SK-N-SH (cell line): ENCODE data around the gene OR5H2. TPM values are rescaled to one million over a fixed set of nuclear protein-coding genes. Genes with fewer than 3 reads are reported as not detected.

Source experiments
- CTCF ChIA-PET: fragments of 300-600, 350-600 bp; formaldehyde crosslinking; extraction: SDS; loops from one replicate; lab custom pipeline; 2021; lab: Yijun Ruan, JAX
- POLR2A ChIA-PET: fragments of 350-600 bp; sonication (Branson Sonifier 250); formaldehyde crosslinking; extraction: SDS; loops from one replicate; lab custom pipeline; 2020; ENCODE audit warnings: antibody characterized with exemption, inconsistent platforms; lab: Yijun Ruan, JAX
- DNase-seq: peaks from one replicate; pipeline ENCODE4 v3.0.0; 2012
- H2AFZ ChIP-seq: fragments of 200-600 bp; sonication (generic); 2 replicates; pipeline ENCODE4 v1.8.1; 2016; ENCODE audit warnings: antibody characterized with exemption, mild to moderate bottlenecking, low read depth
- H3F3A ChIP-seq: fragments of 200-600 bp; sonication (generic); replicated peaks from 2 replicates; pipeline ENCODE3; 2016; ENCODE audit warnings: antibody characterized with exemption, mild to moderate bottlenecking; ENCODE audit not compliant: insufficient read depth
- H3K27ac ChIP-seq, 2 experiments: fragments of 200-500 bp in 1 of 2; fragments of 200-600 bp in 1 of 2; sonication (Bioruptor generic) in 1 of 2; sonication (generic), shearing (Covaris generic) in 1 of 2; 2 replicates each; pipeline versions ENCODE4 v1.5.1 to v1.6.1; 2014 to 2016; ENCODE audit warnings: low read depth in 2 of 2, inconsistent platforms in 1 of 2, low read length in 1 of 2, mild to moderate bottlenecking in 1 of 2, mixed read lengths in 1 of 2
- H3K27me3 ChIP-seq: fragments of 200-600 bp; sonication (generic), shearing (Covaris generic); 2 replicates; pipeline ENCODE4 v1.6.1; 2016; ENCODE audit warnings: mixed run types; ENCODE audit not compliant: insufficient read depth
- H3K36me3 ChIP-seq, 2 experiments: fragments of 200-500 bp in 1 of 2; fragments of 200-600 bp in 1 of 2; sonication (Bioruptor generic) in 1 of 2; sonication (generic) in 1 of 2; replicated peaks in 1 of 2; 2 replicates each; pipeline versions ENCODE3 to v1.5.1; 2014 to 2016; ENCODE audit warnings: low read length in 1 of 2, mild to moderate bottlenecking in 1 of 2; ENCODE audit not compliant: insufficient read depth in 2 of 2, control insufficient read depth in 1 of 2
- H3K4me1 ChIP-seq, 2 experiments: fragments of 200-500 bp in 1 of 2; fragments of 200-600 bp in 1 of 2; sonication (Bioruptor generic) in 1 of 2; sonication (generic), shearing (Covaris generic) in 1 of 2; 2 replicates each; pipeline versions ENCODE4 v1.5.1 to v1.6.1; 2014 to 2016; ENCODE audit warnings: low read depth in 1 of 2, low read length in 1 of 2, mixed run types in 1 of 2; ENCODE audit not compliant: insufficient read depth in 2 of 2, control insufficient read depth in 1 of 2
- H3K4me2 ChIP-seq: fragments of 200-600 bp; sonication (generic), shearing (Covaris generic); 2 replicates; pipeline ENCODE4 v1.6.1; 2017; ENCODE audit warnings: mixed run types
- H3K4me3 ChIP-seq, 2 experiments: fragments of 200-500 bp in 1 of 2; fragments of 200-600 bp in 1 of 2; sonication (Bioruptor generic) in 1 of 2; sonication (generic), shearing (Covaris generic) in 1 of 2; 2 replicates each; pipeline versions ENCODE4 v1.5.1 to v1.8.1; 2014 to 2016; ENCODE audit warnings: low read depth in 2 of 2, inconsistent platforms in 1 of 2, low read length in 1 of 2, mild to moderate bottlenecking in 1 of 2, mixed read lengths in 1 of 2, moderate library complexity in 1 of 2
- H3K79me2 ChIP-seq: fragments of 200-600 bp; sonication (generic); 2 replicates; pipeline ENCODE4 v1.8.1; 2017; ENCODE audit warnings: mild to moderate bottlenecking; ENCODE audit not compliant: insufficient read depth
- H3K9ac ChIP-seq: fragments of 200-600 bp; sonication (generic); 2 replicates; pipeline ENCODE4 v1.6.1; 2017; ENCODE audit warnings: mixed run types
- H3K9me2 ChIP-seq: fragments of 200-600 bp; sonication (generic); 2 replicates; pipeline ENCODE4 v1.6.1; 2017; ENCODE audit warnings: mixed run types
- H3K9me3 ChIP-seq: fragments of 200-600 bp; sonication (generic); 2 replicates; pipeline ENCODE4 v1.6.1; 2017; ENCODE audit warnings: mixed run types, mild to moderate bottlenecking, moderate library complexity
- H4K20me1 ChIP-seq: fragments of 200-600 bp; sonication (generic); 2 replicates; pipeline ENCODE4 v1.6.1; 2017; ENCODE audit warnings: mild to moderate bottlenecking, mixed run types; ENCODE audit not compliant: insufficient read depth
- CHD2 ChIP-seq: fragments of 150-350 bp; IDR thresholded peaks from 2 replicates; pipeline ENCODE4 v1.6.1; 2018; ENCODE audit warnings: low read length; ENCODE audit not compliant: partially characterized antibody
- ELF1 ChIP-seq: IDR thresholded peaks from 2 replicates; pipeline ENCODE4 v1.4.0; 2012
- GABPA ChIP-seq: IDR thresholded peaks from 2 replicates; pipeline ENCODE4 v1.4.0; 2012; ENCODE audit warnings: low read depth, mild to moderate bottlenecking
- IRF3 ChIP-seq: fragments of 150-350 bp; IDR thresholded peaks from 2 replicates; pipeline ENCODE4 v1.6.1; 2016; ENCODE audit warnings: mild to moderate bottlenecking, low read depth, low read length
- MXI1 ChIP-seq: IDR thresholded peaks from 2 replicates; pipeline ENCODE4 v1.6.1; 2012; ENCODE audit warnings: mild to moderate bottlenecking, low read depth, low read length, improper control_type of control experiment
- NFIC ChIP-seq: IDR thresholded peaks from 2 replicates; pipeline ENCODE4 v1.4.0; 2012; ENCODE audit warnings: borderline replicate concordance
- NRF1 ChIP-seq: IDR thresholded peaks from 2 replicates; pipeline ENCODE4 v1.6.1; 2012; ENCODE audit warnings: low read depth, mild to moderate bottlenecking, low read length
- PBX3 ChIP-seq: IDR thresholded peaks from 2 replicates; pipeline ENCODE4; 2012
- RCOR1 ChIP-seq: fragments of 150-350 bp; IDR thresholded peaks from 2 replicates; pipeline ENCODE4 v1.6.1; 2017; ENCODE audit warnings: antibody characterized with exemption, low read length
- RFX5 ChIP-seq: IDR thresholded peaks from 2 replicates; pipeline ENCODE4 v1.6.1; 2012; ENCODE audit warnings: mild to moderate bottlenecking, improper control_type of control experiment, low read length
- RXRA ChIP-seq: IDR thresholded peaks from 2 replicates; pipeline ENCODE4 v1.4.0; 2012; ENCODE audit warnings: low read depth, mild to moderate bottlenecking, borderline replicate concordance
- SIN3A ChIP-seq: IDR thresholded peaks from 2 replicates; pipeline ENCODE4 v1.6.1; 2012; ENCODE audit warnings: low read depth, mild to moderate bottlenecking, low read length, moderate library complexity, borderline replicate concordance
- SMC3 ChIP-seq: IDR thresholded peaks from 2 replicates; pipeline ENCODE4 v1.6.1; 2012; ENCODE audit warnings: low read depth, low read length, improper control_type of control experiment
- TAF1 ChIP-seq: IDR thresholded peaks from 2 replicates; pipeline ENCODE4 v1.6.1; 2012; ENCODE audit warnings: low read depth, mild to moderate bottlenecking, low read length, moderate library complexity, borderline replicate concordance
- USF1 ChIP-seq: IDR thresholded peaks from 2 replicates; pipeline ENCODE4 v1.4.0; 2012; ENCODE audit warnings: low read depth, borderline replicate concordance
- USF2 ChIP-seq: fragments of 150-350 bp; IDR thresholded peaks from 2 replicates; pipeline ENCODE4 v1.6.1; 2017; ENCODE audit warnings: antibody characterized with exemption, low read length, low read depth, borderline replicate concordance
- polyA plus RNA-seq, 3 experiments: library from polyadenylated mRNA; depleted of rRNA; stranded (reverse); fragments of >200 nt; gene quantifications; 2 replicates each; pipeline ENCODE4 v1.2.3, GENCODE V29; 2012
- TF ChIP-seq, protein P1 (sequence below): fragments of 200-600 bp; sonication (generic); IDR thresholded peaks from 2 replicates; pipeline ENCODE4 v1.6.1; 2017; ENCODE audit warnings: antibody characterized with exemption, mild to moderate bottlenecking, moderate library complexity
- TF ChIP-seq, protein P2 (sequence below): IDR thresholded peaks from 2 replicates; pipeline ENCODE4 v1.6.1; 2012; ENCODE audit warnings: mild to moderate bottlenecking, low read depth, low read length, moderate library complexity

The OR5H2 gene
- polyA plus RNA-seq, 1 of the 3 experiments (the other 2 are of a cell fraction): not detected

DNA sequence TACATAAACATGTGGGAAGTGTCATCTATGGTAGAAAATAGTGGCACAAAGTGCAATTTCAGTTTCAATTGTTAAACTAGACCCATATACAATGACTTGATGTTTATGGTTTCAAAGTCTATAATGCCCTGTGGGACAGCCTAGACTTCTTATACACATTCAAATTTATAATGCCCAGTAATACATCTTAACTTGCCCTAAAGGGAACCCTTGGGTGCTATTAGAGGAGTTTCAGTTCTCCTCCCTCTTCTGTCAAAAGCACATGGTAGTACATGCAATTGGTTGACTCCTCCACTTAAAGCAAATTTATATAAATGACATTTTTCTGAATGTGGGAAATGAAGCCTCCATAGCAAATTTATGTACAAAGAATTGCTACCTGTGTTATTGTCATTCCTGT is 41.1 kb downstream of the OR5H2 start:
- H3K79me2 ChIP-seq: no peaks in the 10 kb centered on the region
- H2AFZ ChIP-seq: no peak overlapping the region
- H3K4me1 ChIP-seq: no peaks in the 10 kb centered on the region
- no peak overlapping the region for H3K4me3 ChIP-seq
- no peaks in the 10 kb centered on the region for H4K20me1 ChIP-seq
- TF ChIP-seq CHD2 (no peak), GABPA (no peak), IRF3 (no peak), RFX5 (no peak), MXI1 (no peak), USF1 (no peak), SMC3 (no peak), PBX3 (no peak), RXRA (no peak), SIN3A (no peak), NRF1 (no peak), USF2 (no peak), ELF1 (no peak), NFIC (no peak), TAF1 (no peak), RCOR1 (no peak)
- TF ChIP-seq, protein P1, sequence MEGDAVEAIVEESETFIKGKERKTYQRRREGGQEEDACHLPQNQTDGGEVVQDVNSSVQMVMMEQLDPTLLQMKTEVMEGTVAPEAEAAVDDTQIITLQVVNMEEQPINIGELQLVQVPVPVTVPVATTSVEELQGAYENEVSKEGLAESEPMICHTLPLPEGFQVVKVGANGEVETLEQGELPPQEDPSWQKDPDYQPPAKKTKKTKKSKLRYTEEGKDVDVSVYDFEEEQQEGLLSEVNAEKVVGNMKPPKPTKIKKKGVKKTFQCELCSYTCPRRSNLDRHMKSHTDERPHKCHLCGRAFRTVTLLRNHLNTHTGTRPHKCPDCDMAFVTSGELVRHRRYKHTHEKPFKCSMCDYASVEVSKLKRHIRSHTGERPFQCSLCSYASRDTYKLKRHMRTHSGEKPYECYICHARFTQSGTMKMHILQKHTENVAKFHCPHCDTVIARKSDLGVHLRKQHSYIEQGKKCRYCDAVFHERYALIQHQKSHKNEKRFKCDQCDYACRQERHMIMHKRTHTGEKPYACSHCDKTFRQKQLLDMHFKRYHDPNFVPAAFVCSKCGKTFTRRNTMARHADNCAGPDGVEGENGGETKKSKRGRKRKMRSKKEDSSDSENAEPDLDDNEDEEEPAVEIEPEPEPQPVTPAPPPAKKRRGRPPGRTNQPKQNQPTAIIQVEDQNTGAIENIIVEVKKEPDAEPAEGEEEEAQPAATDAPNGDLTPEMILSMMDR: no peak
- TF ChIP-seq, protein P2, sequence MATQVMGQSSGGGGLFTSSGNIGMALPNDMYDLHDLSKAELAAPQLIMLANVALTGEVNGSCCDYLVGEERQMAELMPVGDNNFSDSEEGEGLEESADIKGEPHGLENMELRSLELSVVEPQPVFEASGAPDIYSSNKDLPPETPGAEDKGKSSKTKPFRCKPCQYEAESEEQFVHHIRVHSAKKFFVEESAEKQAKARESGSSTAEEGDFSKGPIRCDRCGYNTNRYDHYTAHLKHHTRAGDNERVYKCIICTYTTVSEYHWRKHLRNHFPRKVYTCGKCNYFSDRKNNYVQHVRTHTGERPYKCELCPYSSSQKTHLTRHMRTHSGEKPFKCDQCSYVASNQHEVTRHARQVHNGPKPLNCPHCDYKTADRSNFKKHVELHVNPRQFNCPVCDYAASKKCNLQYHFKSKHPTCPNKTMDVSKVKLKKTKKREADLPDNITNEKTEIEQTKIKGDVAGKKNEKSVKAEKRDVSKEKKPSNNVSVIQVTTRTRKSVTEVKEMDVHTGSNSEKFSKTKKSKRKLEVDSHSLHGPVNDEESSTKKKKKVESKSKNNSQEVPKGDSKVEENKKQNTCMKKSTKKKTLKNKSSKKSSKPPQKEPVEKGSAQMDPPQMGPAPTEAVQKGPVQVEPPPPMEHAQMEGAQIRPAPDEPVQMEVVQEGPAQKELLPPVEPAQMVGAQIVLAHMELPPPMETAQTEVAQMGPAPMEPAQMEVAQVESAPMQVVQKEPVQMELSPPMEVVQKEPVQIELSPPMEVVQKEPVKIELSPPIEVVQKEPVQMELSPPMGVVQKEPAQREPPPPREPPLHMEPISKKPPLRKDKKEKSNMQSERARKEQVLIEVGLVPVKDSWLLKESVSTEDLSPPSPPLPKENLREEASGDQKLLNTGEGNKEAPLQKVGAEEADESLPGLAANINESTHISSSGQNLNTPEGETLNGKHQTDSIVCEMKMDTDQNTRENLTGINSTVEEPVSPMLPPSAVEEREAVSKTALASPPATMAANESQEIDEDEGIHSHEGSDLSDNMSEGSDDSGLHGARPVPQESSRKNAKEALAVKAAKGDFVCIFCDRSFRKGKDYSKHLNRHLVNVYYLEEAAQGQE: no peak
- no peaks in the 10 kb centered on the region for H3K9me2 ChIP-seq
- H3K36me3 ChIP-seq: no peaks in the 10 kb centered on the region
- ChIA-PET POLR2A (no interaction called here), CTCF (no interaction called here)
- H3K9me3 ChIP-seq: no peaks in the 10 kb centered on the region
- DNase-seq: no peak
- no peak overlapping the region for H3K27ac ChIP-seq
- H3K4me2 ChIP-seq: no peak overlapping the region
- no peak overlapping the region for H3K9ac ChIP-seq
- H3K27me3 ChIP-seq: no peaks in the 10 kb centered on the region; the same call in 1 of the 2 replicates
- no peaks in the 10 kb centered on the region for H3F3A ChIP-seq
